Measurements from ENCODE around the gene HLA-A.

HLA-A gene

DNA sequence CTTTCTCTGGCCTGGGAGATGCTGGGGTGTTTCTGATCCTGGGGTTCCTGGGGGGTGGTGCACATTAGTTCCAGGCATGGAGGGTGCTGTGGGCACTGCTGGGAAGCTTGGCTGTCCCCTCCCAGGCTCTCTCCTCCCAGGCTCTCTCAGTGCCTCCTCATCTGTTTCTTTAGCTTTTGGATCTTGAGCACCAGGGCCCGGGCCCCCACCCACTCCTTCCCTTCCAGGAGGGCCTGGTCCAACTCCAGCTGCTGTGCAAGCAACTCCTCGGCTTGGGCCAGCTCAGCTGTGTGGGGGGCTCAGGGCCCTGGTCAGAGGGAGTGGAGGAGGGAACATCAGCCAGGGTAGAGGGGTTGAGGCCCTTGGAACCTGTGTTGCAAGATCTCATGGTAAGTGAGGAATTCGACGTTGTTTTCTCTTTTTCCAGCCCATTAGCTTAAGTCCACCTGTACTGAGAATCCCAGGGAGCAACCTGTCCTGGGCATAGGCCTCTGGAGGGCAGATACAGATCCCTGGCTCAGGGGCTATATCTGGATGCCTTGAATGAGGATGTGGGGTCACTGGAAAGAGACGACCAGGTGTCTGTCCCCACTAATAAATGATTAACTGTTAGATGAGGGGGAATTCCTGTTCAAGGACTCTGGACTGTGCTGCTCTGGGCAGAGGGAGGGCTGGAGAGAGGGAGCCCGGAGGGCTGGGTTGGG, 34.5 kb upstream of the HLA-A start:
- Histone ChIP-seq H3K27ac (no peak overlapping the region), H3K4me2 (no peak overlapping the region), H3K9ac (no peak overlapping the region), H3K27me3 (ENCODE audit: insufficient read depth, low read depth) (no peaks in the 10 kb centered on the region), H3K79me2 (ENCODE audit: insufficient read depth, low read depth) (no peaks in the 10 kb centered on the region), H3K36me3 (ENCODE audit: insufficient read depth) (no peaks in the 10 kb centered on the region), H3K4me3 (IDR thresholded peaks at IDR 0.05; ENCODE audit: insufficient read depth, low read depth, low read length) (no peak overlapping the region), H2AFZ (ENCODE audit: low read depth) (no peak overlapping the region), H4K20me1 (ENCODE audit: insufficient read depth) (no peaks in the 10 kb centered on the region), H3K4me1 (ENCODE audit: low read depth, poor library complexity, severe bottlenecking) (no peaks in the 10 kb centered on the region)
- TF ChIP-seq, protein P1, sequence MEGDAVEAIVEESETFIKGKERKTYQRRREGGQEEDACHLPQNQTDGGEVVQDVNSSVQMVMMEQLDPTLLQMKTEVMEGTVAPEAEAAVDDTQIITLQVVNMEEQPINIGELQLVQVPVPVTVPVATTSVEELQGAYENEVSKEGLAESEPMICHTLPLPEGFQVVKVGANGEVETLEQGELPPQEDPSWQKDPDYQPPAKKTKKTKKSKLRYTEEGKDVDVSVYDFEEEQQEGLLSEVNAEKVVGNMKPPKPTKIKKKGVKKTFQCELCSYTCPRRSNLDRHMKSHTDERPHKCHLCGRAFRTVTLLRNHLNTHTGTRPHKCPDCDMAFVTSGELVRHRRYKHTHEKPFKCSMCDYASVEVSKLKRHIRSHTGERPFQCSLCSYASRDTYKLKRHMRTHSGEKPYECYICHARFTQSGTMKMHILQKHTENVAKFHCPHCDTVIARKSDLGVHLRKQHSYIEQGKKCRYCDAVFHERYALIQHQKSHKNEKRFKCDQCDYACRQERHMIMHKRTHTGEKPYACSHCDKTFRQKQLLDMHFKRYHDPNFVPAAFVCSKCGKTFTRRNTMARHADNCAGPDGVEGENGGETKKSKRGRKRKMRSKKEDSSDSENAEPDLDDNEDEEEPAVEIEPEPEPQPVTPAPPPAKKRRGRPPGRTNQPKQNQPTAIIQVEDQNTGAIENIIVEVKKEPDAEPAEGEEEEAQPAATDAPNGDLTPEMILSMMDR (conservative IDR thresholded peaks at IDR 0.05; ENCODE audit: low read depth, low read length): no peak

DNA sequence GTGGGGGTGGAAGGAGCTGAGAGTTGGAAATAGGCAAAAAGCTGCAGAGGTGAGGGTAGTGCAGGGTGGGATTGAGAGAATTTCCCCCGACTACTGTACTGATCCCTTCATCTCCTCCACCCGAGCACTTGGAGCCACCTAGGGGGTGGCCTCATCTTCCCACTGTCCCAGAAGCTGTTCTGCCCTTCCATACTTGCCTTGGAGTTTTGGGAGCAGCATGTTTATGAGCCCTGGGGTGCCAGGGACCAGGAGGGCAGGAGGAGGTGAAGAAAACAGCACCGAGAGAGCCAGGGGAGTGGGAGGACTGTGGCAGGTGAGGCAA, 34.0 kb upstream of the HLA-A start:
- no peak overlapping the region for H3K4me2 ChIP-seq
- no peaks in the 10 kb centered on the region for H3K27me3 ChIP-seq (ENCODE audit: insufficient read depth, low read depth)
- H3K4me1 ChIP-seq (ENCODE audit: low read depth, poor library complexity, severe bottlenecking): no peaks in the 10 kb centered on the region
- H3K27ac ChIP-seq: no peak overlapping the region
- no peak overlapping the region for H3K4me3 ChIP-seq (IDR thresholded peaks at IDR 0.05; ENCODE audit: insufficient read depth, low read depth, low read length)
- no peak overlapping the region for H3K9ac ChIP-seq
- no peaks in the 10 kb centered on the region for H3K36me3 ChIP-seq (ENCODE audit: insufficient read depth)
- H4K20me1 ChIP-seq (ENCODE audit: insufficient read depth): no peaks in the 10 kb centered on the region
- TF ChIP-seq, protein P1 (conservative IDR thresholded peaks at IDR 0.05; ENCODE audit: low read depth, low read length): no peak
- H3K79me2 ChIP-seq (ENCODE audit: insufficient read depth, low read depth): no peaks in the 10 kb centered on the region
- no peak overlapping the region for H2AFZ ChIP-seq (ENCODE audit: low read depth)

DNA sequence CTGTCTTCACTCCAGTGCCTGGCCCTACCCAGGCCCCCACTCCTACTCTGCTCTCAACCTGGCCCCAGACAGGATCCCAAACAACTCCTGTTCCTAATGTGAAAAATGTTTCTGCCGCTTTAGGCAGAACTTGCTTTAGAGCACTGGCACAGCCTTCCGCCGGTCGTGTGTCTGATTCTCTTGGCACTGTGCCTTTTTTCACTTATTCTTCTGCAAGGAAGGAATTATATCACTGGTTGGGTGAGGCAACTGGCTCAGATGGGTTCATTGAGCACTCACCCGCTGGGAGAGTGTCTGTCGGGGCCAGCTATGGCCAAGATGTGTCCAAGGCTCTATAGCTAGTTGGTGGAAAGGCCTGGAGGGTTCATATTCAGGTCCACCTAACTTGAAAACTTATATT, 33.6 kb upstream of the HLA-A start:
- H4K20me1 ChIP-seq (ENCODE audit: insufficient read depth): no peaks in the 10 kb centered on the region
- H3K79me2 ChIP-seq (ENCODE audit: insufficient read depth, low read depth): no peaks in the 10 kb centered on the region
- H3K4me3 ChIP-seq (IDR thresholded peaks at IDR 0.05; ENCODE audit: insufficient read depth, low read depth, low read length): no peak overlapping the region
- H2AFZ ChIP-seq (ENCODE audit: low read depth): no peak overlapping the region
- H3K9ac ChIP-seq: no peak overlapping the region
- H3K27me3 ChIP-seq (ENCODE audit: insufficient read depth, low read depth): no peaks in the 10 kb centered on the region
- H3K27ac ChIP-seq: no peak overlapping the region
- no peaks in the 10 kb centered on the region for H3K36me3 ChIP-seq (ENCODE audit: insufficient read depth)
- no peak overlapping the region for H3K4me2 ChIP-seq
- no peaks in the 10 kb centered on the region for H3K4me1 ChIP-seq (ENCODE audit: low read depth, poor library complexity, severe bottlenecking)
- TF ChIP-seq, protein P1 (conservative IDR thresholded peaks at IDR 0.05; ENCODE audit: low read depth, low read length): no peak

- H3K4me3 ChIP-seq (IDR thresholded peaks at IDR 0.05; ENCODE audit: insufficient read depth, low read depth, low read length): no peak overlapping the region
- H3K9ac ChIP-seq: no peak overlapping the region
- no peaks in the 10 kb centered on the region for H4K20me1 ChIP-seq (ENCODE audit: insufficient read depth)
- H3K27ac ChIP-seq: no peak overlapping the region
- TF ChIP-seq, protein P1 (conservative IDR thresholded peaks at IDR 0.05; ENCODE audit: low read depth, low read length): no peak
- H3K79me2 ChIP-seq (ENCODE audit: insufficient read depth, low read depth): no peaks in the 10 kb centered on the region
- no peak overlapping the region for H3K4me2 ChIP-seq
- H2AFZ ChIP-seq (ENCODE audit: low read depth): no peak overlapping the region
- H3K27me3 ChIP-seq (ENCODE audit: insufficient read depth, low read depth): no peaks in the 10 kb centered on the region
- H3K4me1 ChIP-seq (ENCODE audit: low read depth, poor library complexity, severe bottlenecking): no peaks in the 10 kb centered on the region
- no peaks in the 10 kb centered on the region for H3K36me3 ChIP-seq (ENCODE audit: insufficient read depth)
Measured at GRCh38 chr6:29909985-29910384, 32.3 kb upstream of the HLA-A start.
